Femur (tissue), 1 donor: Measurements from ENCODE around the gene TTC33.
"Not testable (repeated sequence)": the region's sequence is repeated elsewhere in the genome, so short reads cannot be mapped to it uniquely, and the experiment has no call there.

ENCODE experiments used
- DNase-seq: peaks from one replicate; pipeline ENCODE4 v3.0.0-alpha.2; 2017

The TTC33 gene

DNA sequence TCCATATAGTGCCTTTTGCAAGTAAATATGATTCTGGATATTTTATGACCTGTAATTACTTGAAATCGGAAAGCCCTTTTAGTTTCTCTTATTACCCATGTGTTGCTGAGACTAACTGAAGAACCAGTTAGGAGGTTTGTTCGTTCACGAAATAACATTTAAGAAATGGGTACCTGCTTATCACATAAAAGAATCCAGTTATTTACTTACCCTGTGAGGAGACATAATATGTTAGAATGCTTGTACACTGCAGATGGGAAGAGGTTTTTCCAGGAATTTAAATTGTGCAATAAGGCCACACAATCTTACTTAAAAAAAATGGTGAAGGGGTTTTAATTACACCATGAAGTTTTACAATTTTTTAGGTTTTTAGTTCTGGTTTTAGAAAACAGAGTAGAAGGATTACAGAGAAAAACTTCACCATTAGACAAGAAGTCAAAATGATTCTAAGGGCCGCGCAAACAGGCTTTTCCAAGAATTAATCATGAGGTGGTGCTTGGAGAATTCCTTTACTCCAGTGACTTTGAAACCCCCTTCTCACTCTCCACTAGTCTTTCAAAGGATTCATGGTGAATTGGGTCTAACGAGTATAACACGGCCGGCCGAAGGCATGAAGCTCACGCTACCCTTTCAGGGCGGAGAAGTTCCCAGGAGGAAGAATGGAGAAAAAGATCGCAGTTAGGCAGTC is 77.2 kb downstream of the TTC33 start:
- DNase-seq = no peak

DNA sequence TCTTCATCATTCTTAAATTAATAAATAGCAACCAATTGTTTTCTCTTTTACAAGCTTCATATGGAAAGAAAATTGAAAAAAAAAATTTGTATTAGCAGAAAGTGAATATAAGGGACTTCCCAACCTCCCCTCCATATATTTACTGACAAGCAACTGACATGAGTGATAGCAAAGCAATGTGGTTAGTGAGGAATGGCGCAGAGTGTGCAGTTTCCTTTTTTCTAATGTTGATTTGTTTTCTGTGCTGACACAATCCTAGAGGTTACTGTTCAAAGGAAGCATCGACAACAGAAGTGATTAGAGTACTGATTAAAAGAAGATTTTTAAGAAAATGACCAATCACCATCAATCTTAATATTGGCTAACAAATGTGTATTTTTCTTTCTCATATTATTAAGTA is 77.7 kb downstream of the TTC33 start:
- no peak for DNase-seq

DNA sequence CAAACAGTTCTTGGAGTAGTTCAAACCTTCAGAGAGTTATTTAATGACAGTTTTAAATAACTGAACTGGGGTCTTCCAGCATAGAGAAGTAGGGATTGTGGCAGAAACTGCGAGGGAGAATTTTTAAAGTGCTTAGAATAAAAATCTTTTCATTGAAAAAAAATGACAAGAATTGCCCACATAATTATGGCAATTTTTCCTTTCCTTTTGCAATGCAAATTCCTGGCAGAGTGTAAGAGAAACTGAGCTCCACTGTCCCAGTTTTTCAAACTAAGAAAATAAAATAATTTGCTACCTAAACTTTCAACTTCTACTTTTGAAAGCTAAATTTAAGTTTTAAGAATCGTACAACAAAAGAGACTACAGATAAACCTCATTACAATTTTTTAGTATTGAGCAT is 78.3 kb downstream of the TTC33 start:
- no peak for DNase-seq

DNA sequence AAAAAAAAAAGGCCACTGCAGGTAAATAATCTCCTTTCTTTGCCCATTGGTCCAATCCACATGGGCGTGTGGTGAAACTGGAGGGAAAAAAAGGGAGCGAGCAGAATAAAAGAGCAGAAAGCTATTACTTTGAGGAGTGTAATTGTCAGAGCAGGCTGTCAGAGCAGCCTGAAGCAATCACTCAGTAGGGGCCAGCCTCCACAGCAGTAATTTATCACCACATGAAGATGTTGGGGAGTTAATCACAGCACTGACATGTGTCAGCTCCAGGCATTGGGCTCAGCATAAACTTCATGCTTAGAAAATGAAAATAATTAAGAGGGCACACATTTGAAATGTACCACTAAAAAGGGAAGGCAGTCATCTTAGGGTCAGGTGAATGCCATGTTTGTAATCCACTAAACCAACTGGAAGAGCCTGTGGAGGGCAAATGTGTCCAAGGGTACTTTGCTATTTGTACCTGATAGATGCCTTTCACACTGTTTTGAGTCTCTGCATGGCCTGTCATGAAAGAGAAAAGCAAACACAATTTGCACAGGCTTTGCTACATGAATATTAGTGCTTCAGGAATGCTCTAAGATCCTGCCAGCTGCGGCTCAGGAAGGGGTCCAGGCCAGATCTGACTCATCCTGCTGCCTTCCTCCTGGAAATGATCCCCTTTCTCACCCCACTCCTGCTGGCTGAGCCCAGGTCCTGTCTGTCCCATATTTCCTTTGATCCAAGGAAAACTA is 79.0 kb downstream of the TTC33 start:
- DNase-seq = peak; percentile 53

DNA sequence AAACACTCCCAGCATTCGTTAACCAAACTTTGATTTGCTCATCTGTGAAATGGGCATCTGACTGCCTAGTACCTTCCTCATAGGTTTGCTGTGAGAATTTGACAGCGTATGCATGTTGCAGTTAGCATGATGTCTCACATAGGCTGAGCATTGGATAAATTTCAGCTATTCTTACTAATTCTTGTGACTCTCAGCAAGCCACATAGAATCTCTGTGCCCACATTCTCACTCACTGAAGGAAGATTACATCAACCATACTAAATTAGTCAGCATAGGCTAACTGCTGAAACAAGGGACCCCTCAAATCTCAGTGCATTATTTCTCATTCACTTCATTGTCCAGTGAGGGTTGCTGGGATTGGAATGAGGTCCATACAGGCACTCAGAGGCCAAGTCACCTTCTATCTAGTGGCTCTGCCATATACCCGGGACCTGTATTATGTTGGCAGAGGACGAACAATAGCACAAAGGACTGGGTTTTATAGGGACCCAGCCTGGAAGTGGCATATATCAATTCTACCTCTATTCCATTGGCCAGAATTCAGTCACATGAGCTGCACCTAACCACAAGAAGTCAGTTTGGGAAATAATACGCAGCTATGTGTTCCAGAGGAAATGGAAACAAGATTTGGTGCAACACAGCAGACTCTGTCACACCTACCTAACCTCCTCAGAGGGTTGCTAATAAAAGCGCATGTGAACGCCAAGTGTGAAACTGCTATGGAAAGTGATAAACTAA is 80.2 kb downstream of the TTC33 start:
- no peak for DNase-seq

DNA sequence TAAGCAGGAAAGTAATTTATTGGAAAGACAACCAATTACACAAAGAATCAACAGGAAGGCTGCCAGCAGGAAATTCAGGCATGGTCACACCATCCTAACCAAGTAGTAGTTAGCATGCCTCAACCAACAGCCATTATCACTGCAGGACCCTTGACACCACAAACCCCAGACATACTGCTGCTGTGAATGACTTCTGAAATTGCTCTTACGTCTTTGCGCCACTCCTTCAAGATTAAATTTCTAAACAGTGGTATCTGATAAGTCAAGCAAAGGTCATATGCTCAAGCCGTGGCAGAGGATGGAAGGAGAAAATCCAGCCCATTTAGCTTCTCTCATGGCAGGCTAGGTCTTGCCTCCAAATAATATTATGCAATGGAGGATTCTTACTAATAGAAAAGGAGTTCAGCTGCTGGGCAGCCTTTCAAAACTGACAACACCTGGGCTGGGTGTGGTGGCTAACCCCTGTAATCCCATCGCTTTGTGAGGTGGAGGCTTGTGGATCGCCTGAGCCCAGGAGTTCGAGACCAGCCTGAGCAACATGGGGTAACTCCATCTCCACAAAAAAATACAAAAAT is 81.0 kb downstream of the TTC33 start:
- DNase-seq = no peak

DNA sequence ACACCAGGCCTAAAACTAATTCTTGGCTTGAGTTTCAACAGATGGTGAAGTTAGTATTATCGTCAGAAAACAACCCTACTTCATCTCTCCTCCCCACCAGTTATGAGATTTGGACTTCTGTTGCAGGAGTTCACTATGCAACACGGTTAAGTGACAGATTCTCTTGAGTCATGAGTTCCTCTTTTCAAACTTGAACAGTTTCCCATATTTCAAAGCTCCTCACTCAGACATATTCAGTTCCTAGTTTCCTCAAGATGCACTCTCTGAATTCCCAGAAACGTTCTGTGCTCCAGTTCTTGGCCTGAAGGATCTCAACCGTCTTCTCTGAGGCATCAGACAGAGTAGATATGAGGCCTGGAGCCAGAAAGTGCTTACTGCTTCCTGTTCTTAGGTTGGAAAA is 83.3 kb downstream of the TTC33 start:
- DNase-seq = no peak

DNA sequence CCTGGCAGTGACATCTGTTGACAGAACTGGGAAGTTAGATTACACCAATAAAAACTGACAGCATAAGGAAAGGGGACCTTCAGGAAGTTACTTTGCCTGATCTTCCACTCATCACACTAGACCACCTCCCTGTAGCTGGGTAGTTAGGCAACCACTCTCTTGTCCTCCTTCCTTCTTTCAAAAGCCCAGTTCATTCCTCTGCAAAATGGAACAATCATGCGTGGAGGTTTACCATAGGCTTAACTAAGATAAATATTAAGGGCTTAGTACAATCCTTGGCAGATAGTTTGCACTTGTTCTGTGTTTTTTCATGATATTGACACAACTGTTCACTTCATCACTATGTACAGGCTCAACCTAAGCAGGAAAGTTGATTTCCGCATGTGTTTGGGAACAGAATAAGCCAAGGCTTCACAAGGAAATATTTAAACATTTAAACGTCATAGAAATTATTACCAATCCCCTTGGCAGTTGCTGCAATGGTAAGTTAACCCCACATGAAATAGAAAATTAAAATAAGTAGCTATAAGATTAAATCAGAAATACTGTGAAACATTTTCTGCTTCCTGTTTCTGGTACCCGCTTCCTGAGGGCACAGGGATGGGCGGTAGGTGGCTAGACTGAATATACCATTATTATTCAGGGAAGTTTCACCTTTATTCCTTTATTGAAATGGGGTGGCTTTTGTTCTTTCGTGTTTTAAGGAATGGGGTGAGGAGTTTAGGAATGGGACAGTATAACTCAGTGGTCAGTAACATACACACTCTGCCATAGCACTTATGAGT is 86.0 kb downstream of the TTC33 start:
- no peak for DNase-seq

DNA sequence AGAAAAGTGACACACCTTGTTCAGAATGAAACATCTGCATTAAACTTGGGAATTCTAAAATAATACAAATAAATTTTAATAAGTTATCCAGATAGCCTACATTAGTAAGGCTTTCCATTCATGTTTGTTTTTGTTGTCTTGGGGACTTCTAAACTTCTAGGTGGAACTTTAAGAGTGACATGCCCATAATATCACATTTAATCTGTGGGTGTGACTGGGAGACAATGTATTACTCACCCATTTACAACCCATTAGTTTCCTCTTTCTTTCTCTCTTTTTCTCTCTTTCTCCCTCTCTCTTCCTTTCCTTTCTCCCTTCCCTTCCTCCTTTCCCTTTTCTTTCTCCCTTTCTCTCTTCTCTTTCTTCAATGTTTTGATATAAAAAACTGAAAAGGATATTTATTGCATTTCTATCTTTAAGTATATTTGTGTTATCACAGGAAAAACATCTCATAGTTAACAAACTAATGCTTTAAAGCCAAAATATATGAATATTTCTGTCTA is 88.5 kb downstream of the TTC33 start:
- no peak for DNase-seq

DNA sequence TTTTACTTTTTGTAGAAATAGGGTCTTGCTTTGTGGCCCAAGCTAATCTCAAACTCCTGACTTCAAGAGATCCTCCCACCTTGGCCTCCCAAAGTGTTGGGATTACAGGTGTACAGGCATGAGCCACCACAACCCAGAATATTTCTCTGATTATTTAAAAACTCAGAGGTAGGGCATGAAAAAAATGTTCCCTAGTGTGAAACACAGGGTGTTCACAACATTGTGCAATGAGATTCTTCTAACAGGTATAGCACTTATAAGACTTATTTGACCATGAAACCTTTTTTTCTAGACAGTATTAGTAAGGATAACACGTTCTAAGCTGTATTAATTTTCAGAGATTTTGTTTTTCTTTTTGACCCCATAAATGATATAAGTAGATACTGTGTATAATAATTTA is 89.1 kb downstream of the TTC33 start:
- no peak for DNase-seq

DNA sequence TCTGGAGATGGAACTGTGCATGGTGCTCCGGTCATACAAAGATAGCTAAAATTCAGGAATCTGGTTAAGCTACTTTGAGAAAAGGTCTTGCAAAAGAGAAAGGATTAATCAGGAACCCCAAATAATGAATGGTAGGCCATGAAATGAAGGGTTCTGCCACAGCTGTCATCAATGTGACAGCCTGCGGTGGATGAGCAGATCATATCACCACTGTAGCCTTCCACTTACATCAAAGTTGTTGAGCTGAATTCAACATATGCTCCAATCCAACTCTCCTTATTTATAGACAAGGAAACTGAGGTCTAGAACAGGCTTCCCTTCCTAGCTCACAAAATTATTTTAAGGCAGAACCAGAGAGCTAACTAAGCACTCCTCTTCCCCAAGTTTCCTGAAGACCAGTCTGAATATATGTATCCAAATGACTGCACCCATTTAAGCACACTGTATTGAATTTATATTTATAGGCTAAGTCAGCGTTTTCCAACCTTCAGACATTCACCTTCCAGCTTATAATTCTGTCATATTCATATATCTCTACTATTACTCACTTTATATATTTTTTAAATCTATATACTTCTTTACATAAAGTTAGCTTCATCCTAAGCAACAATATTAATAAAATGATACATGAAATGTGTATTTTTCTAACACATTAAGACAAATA is 90.0 kb downstream of the TTC33 start:
- no peak for DNase-seq

DNA sequence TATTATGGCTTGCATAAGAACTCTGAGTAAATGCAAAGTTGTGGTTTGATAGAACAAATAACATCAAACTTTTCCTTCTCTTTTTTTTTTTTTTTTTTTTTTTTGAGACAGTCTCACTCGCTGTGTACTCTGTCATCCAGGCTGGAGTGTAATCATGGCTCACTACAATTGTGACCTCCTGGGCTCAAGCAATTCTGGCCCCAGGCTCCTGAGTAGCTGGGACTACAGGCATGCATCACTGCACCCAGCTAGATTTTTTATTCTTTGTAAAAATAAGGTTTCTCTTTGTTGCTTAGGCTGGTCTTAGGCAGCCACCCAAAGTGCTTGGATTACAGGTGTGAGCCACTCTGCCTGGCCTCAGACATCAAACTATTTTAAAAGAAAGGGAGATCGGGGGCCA is 95.0 kb downstream of the TTC33 start:
- DNase-seq = no peak

DNA sequence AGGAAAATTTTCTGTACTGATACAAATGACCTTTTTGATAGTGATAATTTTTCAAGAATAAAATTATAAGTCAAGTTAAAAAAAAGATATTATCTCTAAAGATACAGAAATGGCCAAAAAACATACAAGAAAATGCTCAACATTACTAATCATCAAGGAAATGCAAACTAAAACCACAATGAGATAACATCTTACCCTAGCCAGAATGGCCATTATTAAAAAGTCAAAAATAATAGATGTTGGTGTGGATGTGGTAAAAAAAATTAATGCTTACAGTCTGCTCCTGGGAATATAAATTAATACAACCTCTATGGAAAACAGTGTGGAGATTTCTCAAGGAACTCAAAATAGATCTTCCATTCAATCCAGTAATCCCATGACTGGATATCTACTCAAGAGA is 99.0 kb downstream of the TTC33 start:
- no peak for DNase-seq

DNA sequence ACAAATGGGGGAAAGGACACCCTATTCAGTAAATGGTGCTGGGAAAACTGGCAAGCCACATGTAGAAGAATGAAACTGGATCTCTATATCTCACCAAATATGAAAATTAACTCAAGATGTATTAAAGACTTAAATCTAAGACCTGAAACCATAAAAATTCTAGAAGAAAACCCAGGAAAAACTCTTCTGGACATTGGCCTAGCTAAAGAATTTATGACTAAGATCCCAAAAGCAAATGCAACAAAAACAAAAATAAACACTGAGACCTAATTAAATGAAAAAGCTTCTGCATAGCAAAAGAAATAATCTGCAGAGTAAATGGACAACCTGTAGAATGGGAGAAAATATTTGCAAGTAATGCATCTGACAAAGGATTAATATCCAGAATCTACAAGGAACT is 99.7 kb downstream of the TTC33 start:
- DNase-seq = not testable (repeated sequence)

DNA sequence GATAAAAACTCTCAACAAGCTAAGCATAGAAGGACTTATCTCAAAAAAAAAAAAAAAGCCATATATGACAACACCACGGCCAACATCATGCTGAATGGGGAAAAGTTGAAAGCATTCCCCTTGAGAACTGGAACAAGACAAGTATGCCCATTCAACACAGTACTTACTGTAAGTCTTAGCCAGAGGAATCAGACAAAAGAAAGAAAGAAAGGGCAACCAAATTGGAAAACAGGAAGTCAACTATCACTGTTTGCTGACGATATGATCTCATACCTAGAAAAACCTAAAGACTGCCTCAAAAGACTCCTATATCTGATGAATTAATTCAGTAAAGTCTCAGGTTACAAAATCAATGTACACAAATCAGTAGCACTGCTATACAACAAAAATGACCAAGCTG is 100.6 kb downstream of the TTC33 start:
- DNase-seq = no peak

DNA sequence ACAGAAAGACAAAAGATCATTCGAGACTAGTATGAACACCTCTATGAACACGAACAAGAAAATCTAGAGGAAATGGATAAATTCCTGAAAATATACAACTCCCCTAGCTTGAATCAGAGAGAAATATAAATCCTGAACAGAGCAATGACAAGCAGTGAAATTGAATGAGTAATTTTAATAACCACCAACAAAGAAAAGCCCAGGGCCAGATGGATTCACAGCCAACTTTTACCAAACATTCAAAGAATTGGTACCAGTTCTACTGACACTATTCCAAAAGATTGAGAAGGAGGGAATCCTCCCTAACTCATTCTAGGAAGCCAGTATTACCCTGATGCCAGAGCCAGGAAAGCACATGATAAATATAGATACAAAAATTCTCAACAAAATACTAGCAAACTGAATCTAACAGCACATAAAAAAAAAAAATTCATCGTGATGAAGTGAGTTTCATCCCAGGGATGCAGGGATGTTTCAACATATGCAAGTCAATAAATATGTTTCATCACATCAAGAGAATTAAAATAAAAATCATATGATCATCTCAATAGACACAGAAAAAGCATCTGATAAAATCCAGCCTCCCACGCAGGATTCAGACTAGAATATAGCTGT is 101.3 kb downstream of the TTC33 start:
- DNase-seq = no peak

DNA sequence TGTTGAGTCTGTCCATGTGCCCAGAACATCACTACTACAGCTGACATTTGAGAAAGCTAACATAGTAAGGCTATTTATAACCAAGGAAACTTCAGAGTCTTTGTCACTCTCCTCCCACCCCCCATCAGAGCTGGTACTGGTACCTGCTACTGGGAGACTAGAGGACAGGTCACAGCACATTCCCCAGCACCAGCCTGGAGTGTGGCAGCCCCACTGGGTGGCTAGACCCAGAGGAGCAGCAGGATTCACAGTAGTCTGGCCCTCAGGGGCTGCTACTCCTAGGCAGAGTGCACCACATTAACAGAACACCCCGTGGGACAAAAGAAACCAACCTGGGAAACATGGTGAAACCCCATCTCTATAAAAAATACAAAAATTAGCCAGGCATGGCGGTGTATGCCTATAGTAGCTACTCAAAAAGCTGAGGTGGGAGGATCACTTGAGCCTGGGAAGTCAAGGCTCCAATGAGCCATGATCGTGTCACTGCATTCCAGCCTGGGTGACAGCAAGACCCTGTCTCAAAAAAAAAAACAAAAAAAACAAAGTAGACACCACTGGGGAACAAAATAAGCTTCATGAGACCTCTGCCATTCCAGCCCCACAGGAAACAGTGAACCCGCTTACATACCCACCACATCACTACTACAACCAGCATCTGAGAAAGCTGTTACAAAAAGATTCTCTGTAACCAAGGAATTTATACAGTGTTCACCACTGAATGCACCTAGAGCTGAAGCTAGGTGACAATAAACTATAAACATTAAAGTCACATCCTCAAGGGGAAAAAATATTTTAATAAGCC is 102.3 kb downstream of the TTC33 start:
- DNase-seq = no peak

DNA sequence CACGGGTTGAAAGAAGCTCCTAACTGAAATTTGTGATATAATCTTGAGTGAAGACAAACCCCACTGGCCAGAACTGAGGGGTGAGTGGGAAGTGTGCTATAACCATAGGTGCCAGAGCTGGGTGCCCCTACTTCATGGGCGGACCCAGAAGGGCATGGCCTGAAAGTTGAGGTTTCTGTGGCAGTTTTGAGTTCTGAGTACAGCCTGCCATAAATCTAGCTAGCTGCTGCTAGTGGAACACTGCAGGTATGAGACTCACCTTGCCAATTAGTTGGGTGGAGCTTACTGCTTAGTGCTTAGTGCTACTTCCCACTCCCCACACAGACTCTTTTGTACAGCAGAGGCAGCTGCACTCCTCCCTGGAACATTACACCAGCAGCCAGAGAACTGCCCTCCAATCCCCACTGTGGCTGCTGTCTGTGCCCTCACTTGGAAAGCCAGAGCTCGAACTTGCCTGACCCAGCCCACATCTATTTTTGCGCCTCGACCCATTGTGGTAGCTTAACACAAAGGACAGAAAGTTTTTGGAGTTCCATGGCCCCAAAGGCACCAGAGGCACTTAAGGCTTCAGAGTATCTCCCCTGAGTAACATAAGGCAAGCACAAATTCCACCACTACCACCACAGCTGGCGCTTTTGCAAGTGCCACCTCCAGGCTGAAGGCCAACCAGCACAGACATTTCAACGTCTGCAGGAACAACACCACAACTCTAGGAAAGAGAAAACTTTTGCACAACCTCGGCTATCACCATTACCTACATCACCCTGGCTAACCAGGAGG is 103.1 kb downstream of the TTC33 start:
- no peak for DNase-seq

DNA sequence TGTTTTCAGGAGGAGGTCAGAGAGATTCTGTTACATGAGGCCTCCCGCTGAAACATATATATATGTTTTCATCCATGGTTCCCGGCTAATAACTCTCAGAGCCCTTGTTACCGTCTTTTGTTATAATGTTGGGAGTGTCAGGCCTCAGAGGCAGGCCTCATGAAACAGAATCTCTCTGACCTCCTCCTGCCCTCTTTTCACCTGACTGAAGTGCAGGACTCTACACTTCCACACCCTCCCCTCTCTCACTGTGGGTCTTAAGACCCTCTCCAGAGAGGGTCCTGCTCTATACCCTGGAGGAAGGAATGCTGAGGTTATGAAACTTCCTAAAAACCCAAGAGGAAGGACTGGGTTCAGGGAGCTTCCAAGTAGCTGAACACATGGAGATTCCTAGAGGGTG is 104.6 kb downstream of the TTC33 start:
- no peak for DNase-seq

DNA sequence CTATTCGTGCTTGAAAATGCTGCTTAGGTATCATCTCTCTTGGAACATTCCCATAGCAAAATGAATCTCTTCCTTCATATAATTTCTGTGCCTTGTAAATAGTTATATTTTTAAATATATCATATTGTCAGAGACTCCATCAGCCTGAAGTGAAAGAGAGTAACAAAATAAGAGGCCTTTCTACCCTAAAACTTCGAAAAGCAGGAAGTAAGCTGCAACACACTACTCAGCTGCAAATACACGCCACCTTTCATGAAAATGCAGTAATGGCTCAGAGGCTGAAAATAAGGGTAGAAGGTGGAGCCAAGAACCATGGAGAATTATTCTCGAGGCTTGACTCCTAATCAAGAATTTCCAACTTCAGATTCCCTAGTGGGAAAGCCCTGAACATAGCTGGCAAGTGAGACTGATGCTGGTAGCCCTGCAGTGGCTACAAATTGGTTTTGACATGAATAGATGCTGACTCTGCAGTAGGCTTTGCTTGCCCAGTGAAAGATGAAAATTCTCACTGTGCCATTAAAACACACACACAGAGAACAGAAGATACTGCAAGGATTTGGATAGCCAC is 106.2 kb downstream of the TTC33 start:
- no peak for DNase-seq
